NCI-H2227 treated with DMSO at 0.1 percent for 48 hours (cell line): ENCODE data around the gene PELO.
"Not testable (repeated sequence)": the region's sequence is repeated elsewhere in the genome, so short reads cannot be mapped to it uniquely, and the experiment has no call there.

Source experiments
- DNase-seq: peaks from one replicate; lab custom pipeline; 2025; lab: John Stamatoyannopoulos, UW

PELO gene, protein sequence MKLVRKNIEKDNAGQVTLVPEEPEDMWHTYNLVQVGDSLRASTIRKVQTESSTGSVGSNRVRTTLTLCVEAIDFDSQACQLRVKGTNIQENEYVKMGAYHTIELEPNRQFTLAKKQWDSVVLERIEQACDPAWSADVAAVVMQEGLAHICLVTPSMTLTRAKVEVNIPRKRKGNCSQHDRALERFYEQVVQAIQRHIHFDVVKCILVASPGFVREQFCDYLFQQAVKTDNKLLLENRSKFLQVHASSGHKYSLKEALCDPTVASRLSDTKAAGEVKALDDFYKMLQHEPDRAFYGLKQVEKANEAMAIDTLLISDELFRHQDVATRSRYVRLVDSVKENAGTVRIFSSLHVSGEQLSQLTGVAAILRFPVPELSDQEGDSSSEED

DNA sequence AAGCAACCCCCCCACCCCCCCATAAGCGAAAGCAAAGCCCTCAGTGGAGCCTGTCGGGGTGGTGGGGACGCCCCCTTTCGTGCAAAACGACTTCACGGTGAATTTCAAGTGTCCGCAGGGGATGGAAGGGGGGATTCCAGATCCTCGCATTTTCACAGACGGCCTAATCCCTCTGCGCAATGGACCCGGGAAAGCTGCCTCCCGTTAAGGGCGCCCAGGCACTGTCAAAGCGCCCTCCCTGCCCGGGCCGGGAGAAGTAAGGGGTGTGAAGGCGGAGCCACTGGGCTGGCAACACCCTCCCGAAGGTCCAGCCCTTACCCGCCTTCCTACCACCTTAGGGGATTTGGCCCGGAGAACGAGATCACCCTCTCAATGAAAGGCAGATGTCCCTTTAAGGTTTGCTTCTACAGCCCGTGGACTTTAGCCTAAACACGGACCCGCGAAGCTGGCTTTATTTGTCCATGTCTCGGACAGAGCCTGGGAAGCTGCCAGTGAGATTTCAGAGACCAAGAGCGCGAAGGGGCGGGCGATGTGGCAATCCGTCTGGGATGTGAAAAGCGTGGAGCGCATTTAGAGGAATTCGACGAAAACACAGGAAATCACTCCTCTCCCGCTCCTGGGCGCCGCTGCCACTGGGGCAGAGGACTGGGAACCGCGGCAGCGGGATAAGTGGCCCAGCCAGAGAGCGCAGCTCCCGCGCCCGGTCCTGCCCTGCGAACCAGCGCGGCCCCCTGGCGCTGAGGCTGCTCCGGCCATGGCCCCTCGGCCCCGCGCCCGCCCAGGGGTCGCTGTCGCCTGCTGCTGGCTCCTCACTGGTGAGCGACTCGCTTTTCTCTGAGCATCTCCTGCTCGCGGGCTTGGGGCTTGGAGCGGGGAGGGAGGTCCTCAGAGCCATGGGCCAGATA, at the start of gene PELO, which contains the start of gene ITGA1:
PELO (plus strand) TSS at position 317 of the 905 bp plus-strand sequence. CDS start 12,479 bp downstream, outside the sequence.
ITGA1 (plus strand) TSS at position 317 of the 905 bp plus-strand sequence; CDS start at position 755, 438 bp downstream.
- DNase-seq, result peak; percentile 86

DNA sequence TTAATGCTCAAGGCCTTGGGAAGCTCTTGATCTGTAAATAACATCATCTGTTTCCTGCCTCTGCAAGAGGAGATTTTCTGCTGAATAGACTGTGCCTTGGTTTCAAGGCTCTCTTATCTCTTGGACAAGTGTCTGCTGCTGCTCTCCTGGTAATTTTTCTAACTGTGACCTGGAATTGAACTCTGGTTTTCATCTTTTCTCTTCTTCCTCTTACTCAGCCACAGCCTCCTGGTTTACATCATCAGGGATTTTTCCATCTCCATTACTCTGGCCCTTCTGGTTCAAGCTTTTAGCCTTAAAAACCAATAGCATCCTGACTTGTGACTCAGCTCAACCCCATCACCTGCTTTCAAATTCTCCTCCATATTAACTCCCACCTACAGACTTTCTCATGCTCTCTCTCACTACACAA, 49.6 kb upstream of the PELO start:
- no peak for DNase-seq

DNA sequence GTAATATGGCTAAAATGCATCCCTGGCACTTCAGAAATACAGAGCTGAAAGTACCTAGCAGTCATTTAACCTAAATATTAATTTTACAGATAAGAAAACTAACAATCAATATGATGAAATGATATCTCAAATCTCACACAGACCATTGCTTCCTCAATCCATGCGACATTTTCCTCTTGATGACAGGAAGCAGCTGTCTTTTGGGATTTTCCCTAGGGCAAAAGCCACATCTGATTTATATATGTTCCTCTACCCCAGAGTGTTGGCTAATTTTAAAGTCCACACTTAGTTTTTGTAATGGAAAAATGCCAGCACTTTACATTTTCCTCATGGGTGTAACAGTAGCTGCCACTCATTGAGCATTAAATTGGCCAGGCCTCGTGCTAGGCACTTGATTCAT, 47.7 kb upstream of the PELO start:
- DNase-seq, result no peak

DNA sequence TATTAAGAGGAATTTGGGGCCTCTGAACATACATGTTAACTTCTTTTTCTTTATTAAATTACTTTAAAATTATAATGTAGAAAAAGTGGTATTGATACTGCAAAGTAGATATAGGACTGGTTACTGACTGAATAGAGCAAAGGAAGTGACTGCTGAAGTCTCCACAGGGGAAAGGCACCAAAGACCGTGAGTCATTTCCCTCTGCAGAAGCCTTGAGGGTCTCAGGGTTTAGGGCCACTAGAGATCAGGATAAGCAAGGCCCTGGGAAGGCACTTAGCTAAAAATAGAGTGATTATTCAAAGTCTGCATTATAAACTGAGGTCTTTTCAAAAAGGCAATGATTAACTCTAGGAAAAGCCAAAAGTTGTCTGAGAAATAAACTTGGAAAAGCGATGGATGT, 44.7 kb upstream of the PELO start:
- DNase-seq, result no peak

DNA sequence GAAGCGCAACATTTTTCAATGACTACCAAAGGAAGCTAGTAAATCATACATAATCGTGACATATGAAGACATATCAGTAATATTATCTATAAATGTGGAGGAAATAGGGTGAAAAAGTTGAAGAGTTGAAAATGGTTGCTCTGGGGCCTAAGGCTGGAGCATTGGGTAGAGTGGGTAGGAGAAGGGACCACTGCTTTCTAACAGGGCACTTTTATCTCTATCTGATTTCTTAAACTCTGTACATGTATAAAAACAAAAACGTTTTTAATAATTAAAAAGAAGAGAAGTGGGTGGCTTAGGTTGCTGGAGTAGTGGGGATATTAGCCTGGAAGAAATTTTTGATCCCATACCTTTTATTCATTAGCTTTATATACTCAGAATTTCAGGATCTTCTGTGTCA, 44.2 kb upstream of the PELO start:
- no peak for DNase-seq

DNA sequence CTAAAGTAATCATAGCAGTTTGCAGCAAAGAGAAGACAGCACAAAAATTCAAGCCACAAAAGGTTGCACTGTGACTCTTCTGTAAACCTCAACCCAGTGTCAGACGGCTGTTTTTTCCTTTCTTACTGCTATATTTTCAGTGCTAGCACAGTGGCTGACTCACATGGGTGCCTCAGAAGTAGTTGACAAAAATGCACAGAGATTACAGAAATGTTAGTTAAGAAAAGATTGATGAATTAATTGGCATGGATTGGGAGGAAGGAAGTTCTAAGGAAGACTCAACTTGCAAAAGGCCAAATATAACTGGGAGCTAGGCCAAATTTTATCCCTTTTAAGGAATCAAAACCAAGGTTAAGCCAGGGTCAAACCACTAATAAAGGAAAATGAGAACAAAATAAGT, 43.7 kb upstream of the PELO start:
- DNase-seq, result no peak

DNA sequence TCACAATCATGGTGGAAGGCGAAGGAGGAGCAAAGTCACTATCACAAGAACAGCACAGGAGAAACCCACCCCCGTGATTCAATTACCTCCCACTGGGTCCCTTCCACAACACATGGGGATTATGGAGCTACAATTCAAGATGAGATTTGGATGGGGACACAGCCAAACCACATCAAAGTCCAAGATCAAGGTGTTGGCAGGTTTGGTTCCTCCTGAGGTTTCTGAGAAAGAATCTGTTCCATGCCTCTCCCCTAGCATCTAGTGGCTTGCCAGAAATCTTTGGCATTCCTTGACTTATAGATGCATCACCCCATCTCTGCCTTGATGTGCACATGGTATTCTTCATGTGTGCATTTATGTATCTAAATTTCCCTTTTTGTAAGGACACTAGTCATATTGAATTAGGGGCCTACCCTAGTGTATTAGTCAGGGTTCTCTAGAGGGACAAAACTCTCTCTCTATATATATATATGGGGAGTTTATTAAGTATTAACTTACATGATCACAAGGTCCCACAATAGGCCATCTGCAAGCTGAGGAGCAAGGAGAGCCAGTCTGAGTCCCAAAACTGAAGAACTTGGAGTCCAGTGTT, 42.8 kb upstream of the PELO start:
- DNase-seq, result not testable (repeated sequence)

DNA sequence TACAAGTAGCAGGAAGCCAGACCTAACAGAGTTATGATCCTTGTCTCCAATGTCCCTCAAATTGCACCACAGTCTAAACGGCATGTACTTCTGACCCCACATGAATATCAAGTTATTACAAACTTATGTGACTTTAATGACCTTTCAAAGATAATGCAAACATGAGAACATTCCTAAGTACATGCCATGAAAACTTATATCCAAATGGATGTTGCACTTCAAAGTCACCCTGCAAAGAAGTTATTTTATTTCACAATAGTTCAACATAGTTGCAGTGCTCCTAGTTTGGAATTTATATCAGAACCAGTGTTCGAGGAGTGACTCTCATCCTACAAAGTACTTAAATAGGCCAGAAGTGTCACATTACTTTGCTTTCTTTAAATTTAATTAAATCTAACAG, 41.2 kb upstream of the PELO start:
- no peak for DNase-seq

DNA sequence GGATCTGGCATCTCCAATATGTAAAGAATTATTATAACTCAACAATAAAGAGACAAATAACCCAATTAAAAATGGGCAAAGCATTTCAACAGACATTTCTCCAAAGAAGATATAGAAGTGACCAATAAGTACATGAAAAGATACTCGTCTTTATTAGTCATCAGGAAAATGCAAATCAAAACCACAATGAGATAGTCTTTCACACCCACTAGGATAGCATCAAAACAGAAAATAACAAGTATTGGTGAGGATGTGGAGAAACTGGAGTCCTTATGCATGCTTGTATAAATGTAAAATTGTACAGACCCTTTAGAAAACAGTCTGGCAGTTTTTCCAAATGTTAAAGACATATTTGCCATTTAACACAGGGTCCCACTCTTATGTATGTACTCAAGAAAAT, 39.1 kb upstream of the PELO start:
- no peak for DNase-seq

DNA sequence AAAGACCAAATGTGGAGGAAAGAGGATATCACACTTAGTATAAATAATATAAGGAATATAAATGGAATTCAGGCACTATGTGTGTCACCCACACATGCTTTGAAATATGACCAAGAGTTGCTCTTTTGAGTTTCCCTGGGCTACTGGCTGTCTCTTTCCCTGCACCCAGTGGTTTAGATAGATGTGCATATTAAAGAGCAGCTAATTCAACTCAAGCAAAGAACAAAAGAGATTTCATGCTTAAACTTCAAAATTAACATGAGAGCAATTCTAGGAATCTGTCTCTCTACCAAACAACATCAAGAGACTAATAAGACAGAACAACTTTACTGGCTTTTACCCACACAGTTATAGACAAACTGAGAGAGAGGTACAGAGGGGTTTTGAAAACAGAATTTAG, 38.0 kb upstream of the PELO start:
- no peak for DNase-seq

DNA sequence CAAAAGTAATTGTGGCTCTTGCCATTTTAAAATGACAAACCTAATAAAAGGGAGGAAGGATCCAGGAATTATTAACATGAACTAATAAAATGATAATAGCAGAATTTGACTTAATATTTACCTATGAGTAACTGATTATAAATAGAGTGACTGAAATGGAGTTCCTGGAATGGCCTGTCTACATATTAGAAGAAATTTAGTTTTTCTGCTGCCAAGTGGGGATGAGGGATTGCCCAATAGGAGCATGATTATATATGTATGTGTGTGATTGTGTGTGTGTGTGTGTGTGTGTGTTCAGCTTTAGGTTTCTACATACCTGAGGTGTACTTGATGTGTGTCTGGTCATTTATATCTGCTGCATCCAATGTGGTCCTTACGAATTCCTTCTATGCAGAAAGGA, 36.6 kb upstream of the PELO start:
- no peak for DNase-seq

DNA sequence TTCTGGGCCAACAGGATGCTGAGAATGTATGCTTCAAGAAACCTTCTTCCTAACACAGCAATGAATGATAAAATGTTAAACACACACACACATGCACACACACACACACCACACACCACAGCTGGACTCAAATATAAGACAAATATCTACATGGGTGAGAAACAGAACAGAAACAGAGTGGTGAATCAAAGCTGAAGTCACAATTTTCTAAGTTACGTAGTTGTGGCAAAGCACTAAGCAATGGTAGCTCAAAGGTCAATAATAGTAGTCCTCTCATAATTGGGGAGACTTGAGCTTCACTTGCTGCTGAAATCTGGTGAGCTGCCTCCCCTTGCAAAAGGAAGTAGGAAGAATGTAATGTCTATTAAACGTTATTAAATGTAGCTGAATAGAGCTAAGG, 33.7 kb upstream of the PELO start:
- no peak for DNase-seq

DNA sequence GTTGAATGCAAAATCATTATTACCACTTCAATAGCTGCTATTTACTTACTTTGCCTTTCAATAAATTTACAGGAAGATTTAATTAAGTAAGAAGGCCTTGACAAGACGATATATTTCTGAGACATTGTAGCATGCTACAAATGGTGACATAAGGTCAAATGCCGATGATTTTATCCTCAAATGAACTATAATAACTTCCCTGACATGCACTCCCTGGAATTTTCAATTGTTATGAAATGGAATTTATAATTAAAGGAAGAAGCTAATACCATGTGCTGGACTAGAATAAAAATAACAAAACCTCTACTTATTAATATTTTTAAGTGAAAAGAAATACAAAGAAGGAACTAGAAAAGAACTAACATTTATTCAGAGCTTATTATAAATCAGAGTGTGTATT, 30.2 kb upstream of the PELO start:
- no peak for DNase-seq

DNA sequence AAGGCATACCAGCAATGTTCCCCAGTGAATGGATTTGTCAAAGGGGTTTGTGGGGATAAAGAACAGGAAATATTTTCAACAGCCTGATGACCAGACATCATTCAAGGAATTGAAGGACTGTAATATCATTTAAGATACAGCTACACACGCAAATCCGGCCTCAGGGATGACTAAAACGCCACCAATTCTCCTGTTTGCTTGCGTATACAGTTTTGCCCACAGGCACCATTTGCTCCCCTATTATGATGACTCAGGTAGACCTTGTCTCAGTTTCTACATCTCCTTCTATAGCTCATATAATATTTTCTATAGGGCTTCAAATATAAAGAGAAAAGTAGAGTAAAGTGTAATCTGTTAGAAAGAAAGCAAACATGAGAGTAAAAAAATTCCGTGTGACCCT, 29.7 kb upstream of the PELO start:
- DNase-seq, result no peak

DNA sequence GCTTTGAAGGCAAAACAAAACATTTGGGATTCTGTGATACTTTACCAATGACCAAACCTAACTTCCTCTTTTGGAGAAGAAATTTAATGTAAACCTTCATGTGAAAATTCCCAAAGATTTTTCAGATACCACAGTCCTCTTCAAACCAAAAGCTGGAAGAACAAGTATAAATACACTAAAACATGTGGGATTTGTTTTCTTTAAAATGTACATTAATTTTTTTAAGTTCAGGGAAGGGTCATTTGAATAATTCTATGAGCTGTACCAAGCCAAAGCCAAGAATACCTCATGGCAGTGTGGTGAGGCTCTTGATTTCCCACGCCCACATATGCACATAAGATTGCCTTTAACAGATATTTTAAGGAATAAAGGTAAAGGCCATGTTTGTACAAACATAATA, 28.4 kb upstream of the PELO start:
- no peak for DNase-seq

DNA sequence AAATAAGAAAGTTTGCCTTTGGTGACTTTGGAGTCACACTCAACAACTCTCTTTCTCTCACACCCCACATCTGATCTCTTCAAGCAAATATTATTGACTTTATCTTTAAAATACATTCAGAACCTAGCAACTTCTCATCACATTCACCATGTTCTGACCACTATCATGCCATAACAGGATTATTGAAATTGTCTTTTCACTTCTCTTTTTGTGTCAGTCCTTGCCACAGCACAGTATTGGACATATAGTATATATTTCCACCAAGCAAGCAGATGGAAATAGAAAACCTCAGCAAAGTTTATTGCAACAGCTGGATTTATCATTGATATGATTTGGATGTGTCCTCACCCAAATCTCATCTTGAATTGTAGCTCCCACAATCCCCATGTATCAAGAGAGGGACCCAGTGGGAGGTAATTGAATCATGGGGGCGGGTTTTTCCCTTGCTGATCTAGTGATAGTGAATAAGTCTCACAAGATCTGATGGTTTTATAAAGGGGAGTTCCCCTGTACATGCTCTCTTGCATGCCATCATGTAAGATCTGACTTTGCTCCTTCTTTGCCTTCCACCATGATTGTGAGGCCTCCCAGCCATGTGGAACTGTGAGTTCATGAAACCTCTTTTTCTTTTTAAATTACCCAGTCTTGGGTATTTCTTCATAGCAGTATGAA, 26.9 kb upstream of the PELO start:
- no peak for DNase-seq

DNA sequence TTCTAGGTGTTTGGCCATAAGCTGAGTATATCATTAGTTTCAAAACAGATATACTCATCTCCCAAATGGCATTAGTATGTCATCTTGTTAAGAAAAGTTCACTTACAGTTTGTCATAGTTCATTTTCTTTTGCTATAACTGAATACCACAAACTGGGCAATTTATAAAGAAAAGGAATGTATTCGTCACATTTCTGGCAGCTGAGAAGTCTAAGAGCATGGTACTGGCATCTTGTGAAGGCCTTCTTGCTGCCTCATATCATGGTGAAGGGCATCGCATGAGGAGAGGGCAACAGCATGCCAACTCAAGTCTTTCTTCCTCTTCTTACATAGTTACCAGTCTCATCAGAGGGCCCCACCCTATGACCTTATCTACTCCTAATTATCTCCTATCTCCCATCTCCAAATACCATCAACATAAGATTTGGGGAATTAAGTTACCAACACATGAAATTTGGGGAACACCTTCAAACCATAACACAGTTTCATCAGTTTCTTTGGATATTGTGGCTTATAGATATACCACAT, 20.4 kb upstream of the PELO start:
- no peak for DNase-seq

DNA sequence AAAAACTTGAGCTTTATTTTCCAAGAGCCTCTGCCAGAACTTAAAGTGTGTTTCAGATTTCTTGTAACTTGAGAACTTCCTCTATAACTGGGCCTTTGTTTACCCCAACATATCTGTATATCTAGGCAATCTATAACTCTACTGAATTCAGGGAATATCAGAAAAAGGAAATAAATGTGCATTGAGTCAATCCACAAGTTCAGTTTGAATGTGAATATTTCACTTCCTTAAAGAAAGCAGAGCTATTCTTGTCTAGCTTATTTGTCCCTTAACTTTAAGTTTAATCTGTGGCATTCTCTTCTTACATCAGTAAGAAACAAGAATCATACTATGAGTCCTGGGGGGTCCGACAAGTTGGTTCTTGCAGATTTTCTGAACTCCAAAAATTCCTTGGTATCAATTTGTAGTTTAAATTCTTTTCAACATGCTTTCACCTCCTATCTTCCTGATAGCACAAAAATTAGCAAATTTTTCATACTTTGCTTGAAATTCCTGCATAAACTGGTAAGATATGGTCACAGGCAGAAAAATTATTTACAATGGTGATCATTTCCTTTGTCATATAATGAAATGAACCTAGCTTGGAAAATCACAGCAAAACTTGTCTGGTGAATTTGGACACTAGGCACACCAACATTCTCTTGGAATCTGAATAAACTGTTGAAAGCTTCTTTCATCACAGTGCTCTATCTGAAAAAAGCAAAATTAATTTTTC, 19.8 kb upstream of the PELO start:
- DNase-seq, result no peak

DNA sequence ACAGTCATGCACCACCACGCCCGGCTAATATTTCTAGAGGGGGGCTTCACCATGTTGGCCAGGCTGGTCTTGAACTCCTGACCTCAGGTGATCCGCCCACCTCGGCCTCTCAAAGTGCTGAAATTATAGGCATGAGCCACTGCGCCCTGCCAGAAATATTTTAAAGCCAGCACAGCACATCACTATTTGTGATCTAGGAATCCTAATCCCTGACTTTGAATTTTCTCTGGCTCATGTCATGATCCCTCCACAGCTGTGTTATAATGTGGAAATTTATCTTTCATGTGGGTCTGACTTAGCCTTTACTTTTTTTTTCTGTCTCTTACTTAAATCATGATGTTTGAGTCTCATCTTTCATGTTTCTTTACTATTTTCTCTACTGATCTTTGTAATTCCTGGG, 18.7 kb upstream of the PELO start:
- DNase-seq, result no peak

DNA sequence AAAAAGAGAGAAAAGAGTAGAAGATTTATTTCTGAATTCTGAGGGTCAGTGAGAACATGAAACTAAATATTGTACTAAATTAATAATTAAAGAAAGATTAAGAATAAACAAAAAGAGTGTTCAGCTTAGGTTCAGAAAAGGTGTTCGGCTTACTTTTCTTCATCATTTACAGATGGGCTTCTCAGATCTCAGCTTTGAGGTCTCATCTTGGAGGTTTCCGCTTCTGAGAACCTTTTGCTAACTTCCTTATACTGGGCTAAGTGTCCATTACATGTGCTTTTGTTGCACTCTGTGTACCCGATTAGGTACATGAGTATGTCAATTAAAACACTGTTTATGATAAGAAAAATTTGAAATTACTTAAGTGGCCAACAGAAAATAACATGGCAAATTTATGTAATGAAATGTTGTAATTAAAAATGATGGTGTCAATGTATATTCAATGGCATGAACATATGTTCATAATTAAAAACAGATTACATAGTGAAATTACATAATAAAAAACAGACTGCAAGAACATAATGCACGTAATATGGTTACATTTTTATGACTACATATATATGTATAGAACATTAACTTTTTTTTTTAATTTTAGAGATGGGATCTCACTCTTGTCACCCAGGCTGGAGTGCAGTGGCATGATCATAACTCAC, 17.3 kb upstream of the PELO start:
- no peak for DNase-seq
